ENCODE measurements around the gene PLA2G6. TPM values are rescaled to one million over a fixed set of nuclear protein-coding genes. Genes with fewer than 3 reads are reported as not detected.
A peak's percentile ranks its signal among the peaks of the same experiment; 100 is the strongest.

Gene PLA2G6
- total and polyA plus RNA-seq, 5 experiments from 2014 or later, result 2.6 to 186 (median 7.2) TPM

- POLR2A ChIA-PET, result no interaction called here
- peaks cover 3 to 17% (median 10%) of the 10 kb centered on the region in 4 donors for H3K4me1 Mint-ChIP-seq
- no peak for DNase-seq
- H3K27ac Mint-ChIP-seq, result peak overlapping the region in 1 of 10 donors; percentile 34
- H3K9me3 Mint-ChIP-seq, result no peaks in the 10 kb centered on the region
- ATAC-seq, result no peak
- H3K27me3 Mint-ChIP-seq, result no peaks in the 10 kb centered on the region
- H3K36me3 Mint-ChIP-seq, result peaks cover 0 to 5% (median 2%) of the 10 kb centered on the region in 3 donors
- no peak overlapping the region for H3K4me3 Mint-ChIP-seq
Observed at GRCh38 chr22:38106814-38107578, 74.6 kb downstream of the PLA2G6 start.

GRCh38 chr22:38104084-38104483 is 77.5 kb downstream of the PLA2G6 start:
- Mint-ChIP-seq H3K4me1 (peaks cover 4 to 12% (median 11%) of the 10 kb centered on the region in 4 donors), H3K27ac (peak overlapping the region in 2 of 10 donors; percentile 52 to 75), H3K9me3 (no peaks in the 10 kb centered on the region), H3K27me3 (no peaks in the 10 kb centered on the region), H3K36me3 (peaks cover 0 to 3% (median 2%) of the 10 kb centered on the region in 3 donors), H3K4me3 (no peak overlapping the region)
- POLR2A ChIA-PET, result no interaction called here
- DNase-seq (no peak), ATAC-seq (no peak)

GRCh38 chr22:38103641-38104040 is 78.0 kb downstream of the PLA2G6 start:
- ATAC-seq, result no peak
- H3K9me3 Mint-ChIP-seq, result no peaks in the 10 kb centered on the region
- POLR2A ChIA-PET, result no interaction called here

GRCh38 chr22:38098410-38099249 is 83.0 kb downstream of the PLA2G6 start:
- Mint-ChIP-seq H3K4me1 (peaks cover 0 to 3% (median 1%) of the 10 kb centered on the region in 4 donors), H3K4me3 (no peak overlapping the region), H3K9me3 (no peaks in the 10 kb centered on the region), H3K36me3 (peaks cover 0 to 11% (median 6%) of the 10 kb centered on the region in 3 donors), H3K27ac (no peak overlapping the region), H3K27me3 (no peaks in the 10 kb centered on the region)
- no peak for DNase-seq
- POLR2A ChIA-PET, result no interaction called here
- no peak for ATAC-seq

More at GRCh38 chr22:38103641-38104040, 78.0 kb downstream of the PLA2G6 start:
- H3K27me3 Mint-ChIP-seq, result no peaks in the 10 kb centered on the region
- peaks cover 5 to 12% (median 11%) of the 10 kb centered on the region in 4 donors for H3K4me1 Mint-ChIP-seq
- H3K27ac Mint-ChIP-seq, result peak overlapping the region in 1 of 10 donors; percentile 43
- no peak for DNase-seq
- H3K36me3 Mint-ChIP-seq, result peaks cover 0 to 3% (median 2%) of the 10 kb centered on the region in 3 donors
- no peak overlapping the region for H3K4me3 Mint-ChIP-seq

GRCh38 chr22:38097557-38098409 is 83.8 kb downstream of the PLA2G6 start:
- Mint-ChIP-seq H3K36me3 (peaks cover 0 to 14% (median 12%) of the 10 kb centered on the region in 3 donors), H3K27me3 (no peaks in the 10 kb centered on the region), H3K4me3 (no peak overlapping the region), H3K4me1 (peaks cover 0 to 3% (median 1%) of the 10 kb centered on the region in 4 donors), H3K27ac (peak overlapping the region in 1 of 10 donors; percentile 29), H3K9me3 (no peaks in the 10 kb centered on the region)
- DNase-seq (no peak), ATAC-seq (no peak)
- POLR2A ChIA-PET, result no interaction called here

GRCh38 chr22:38097058-38097457 is 84.6 kb downstream of the PLA2G6 start:
- H3K27me3 Mint-ChIP-seq, result no peaks in the 10 kb centered on the region
- ATAC-seq, result no peak
- POLR2A ChIA-PET, result no interaction called here
- no peak for DNase-seq
- H3K9me3 Mint-ChIP-seq, result no peaks in the 10 kb centered on the region
- no peak overlapping the region for H3K4me3 Mint-ChIP-seq
- H3K36me3 Mint-ChIP-seq, result peaks cover 0 to 15% (median 14%) of the 10 kb centered on the region in 3 donors
- peak overlapping the region in 1 of 10 donors; percentile 78 for H3K27ac Mint-ChIP-seq
- H3K4me1 Mint-ChIP-seq, result peaks cover 0 to 3% (median 1%) of the 10 kb centered on the region in 4 donors

- Mint-ChIP-seq H3K9me3 (no peaks in the 10 kb centered on the region), H3K27ac (no peak overlapping the region), H3K4me3 (no peak overlapping the region), H3K36me3 (peaks cover 0 to 29% (median 11%) of the 10 kb centered on the region in 3 donors), H3K4me1 (peaks cover 0 to 2% (median 0%) of the 10 kb centered on the region in 4 donors), H3K27me3 (peaks cover 0 to 27% (median 9%) of the 10 kb centered on the region in 5 donors)
- ATAC-seq, result no peak
- POLR2A ChIA-PET, result interaction anchor here (0.7 kb wide), 1 partner anchor 107 kb away, joined by 3 read pairs; no protein-coding TSS in a partner anchor
- DNase-seq, result no peak
Observed at GRCh38 chr22:38089474-38089851, 92.2 kb downstream of the PLA2G6 start.

GRCh38 chr22:38088629-38089473 is 92.8 kb downstream of the PLA2G6 start:
- H3K4me1 Mint-ChIP-seq, result peaks cover 0 to 2% (median 0%) of the 10 kb centered on the region in 4 donors
- DNase-seq, result peak in 1 of 10 donors; percentile 49
- ATAC-seq, result no peak
- POLR2A ChIA-PET, result interaction anchor here (0.7 to 0.8 kb wide), 2 partner anchors 12 to 108 kb away, joined by 3 read pairs; no protein-coding TSS in a partner anchor
- H3K27ac Mint-ChIP-seq, result no peak overlapping the region
- H3K36me3 Mint-ChIP-seq, result peaks cover 0 to 25% (median 8%) of the 10 kb centered on the region in 3 donors
- H3K9me3 Mint-ChIP-seq, result no peaks in the 10 kb centered on the region
- no peak overlapping the region for H3K4me3 Mint-ChIP-seq
- peaks cover 0 to 28% (median 9%) of the 10 kb centered on the region in 5 donors for H3K27me3 Mint-ChIP-seq

GRCh38 chr22:38087855-38088254 is 93.8 kb downstream of the PLA2G6 start:
- POLR2A ChIA-PET, result no interaction called here
- H3K4me3 Mint-ChIP-seq, result no peak overlapping the region
- H3K27me3 Mint-ChIP-seq, result peaks cover 0 to 36% (median 12%) of the 10 kb centered on the region in 5 donors
- peaks cover 0 to 2% (median under 1%) of the 10 kb centered on the region in 4 donors for H3K4me1 Mint-ChIP-seq
- DNase-seq (no peak), ATAC-seq (no peak)
- peaks cover 0 to 17% (median 4%) of the 10 kb centered on the region in 3 donors for H3K36me3 Mint-ChIP-seq
- H3K27ac Mint-ChIP-seq, result peak overlapping the region in 1 of 10 donors; percentile 49
- no peaks in the 10 kb centered on the region for H3K9me3 Mint-ChIP-seq

- H3K4me1 Mint-ChIP-seq, result peaks cover 0 to 7% (median 2%) of the 10 kb centered on the region in 4 donors
- POLR2A ChIA-PET, result no interaction called here
- H3K36me3 Mint-ChIP-seq, result peaks cover 0 to 14% (median 4%) of the 10 kb centered on the region in 3 donors
- no peak overlapping the region for H3K4me3 Mint-ChIP-seq
- DNase-seq (no peak), ATAC-seq (no peak)
- no peak overlapping the region for H3K27ac Mint-ChIP-seq
- H3K27me3 Mint-ChIP-seq, result peaks cover 0 to 38% (median 12%) of the 10 kb centered on the region in 5 donors
- H3K9me3 Mint-ChIP-seq, result no peaks in the 10 kb centered on the region
Observed at GRCh38 chr22:38086942-38087341, 94.7 kb downstream of the PLA2G6 start.

- DNase-seq (no peak), ATAC-seq (no peak)
- POLR2A ChIA-PET, result no interaction called here
- H3K36me3 Mint-ChIP-seq, result peaks cover 0 to 14% (median 4%) of the 10 kb centered on the region in 3 donors
- H3K4me3 Mint-ChIP-seq, result no peak overlapping the region
- no peaks in the 10 kb centered on the region for H3K9me3 Mint-ChIP-seq
- peaks cover 0 to 42% (median 12%) of the 10 kb centered on the region in 5 donors for H3K27me3 Mint-ChIP-seq
- H3K27ac Mint-ChIP-seq, result no peak overlapping the region
- peaks cover 0 to 10% (median 3%) of the 10 kb centered on the region in 4 donors for H3K4me1 Mint-ChIP-seq
Observed at GRCh38 chr22:38086001-38086845, 95.4 kb downstream of the PLA2G6 start.
